Calu3 (cell line): ENCODE measurements around the gene SLC35G6. TPM values are rescaled to one million over a fixed set of nuclear protein-coding genes. Genes with fewer than 3 reads are reported as not detected.

Source experiments
- BruUV-seq: library from RNA; stranded (reverse); fragments of 400-500 nt; replicated peaks from 2 replicates; lab custom pipeline; 2021; lab: Mats Ljungman, UMichigan
- CTCF ChIA-PET: fragments of 300-600 bp; sonication (Branson Sonifier 250); formaldehyde crosslinking; loops from one replicate; lab custom pipeline; 2022; ENCODE audit warnings: antibody characterized with exemption; lab: Charles Lee
- DNase-seq: peaks from one replicate; pipeline ENCODE4 v3.0.0; 2022
- H3K27ac Mint-ChIP-seq: one replicate; pipeline ENCODE4 v1.8.0; 2022; ENCODE audit warnings: mixed read lengths; ENCODE audit not compliant: unreplicated experiment
- H3K27me3 Mint-ChIP-seq: one replicate; pipeline ENCODE4 v1.8.0; 2022; ENCODE audit warnings: mixed read lengths; ENCODE audit not compliant: unreplicated experiment
- H3K36me3 Mint-ChIP-seq: one replicate; pipeline ENCODE4 v1.8.0; 2022; ENCODE audit warnings: mild to moderate bottlenecking, moderate library complexity, mixed read lengths; ENCODE audit not compliant: insufficient read depth, unreplicated experiment
- H3K4me1 Mint-ChIP-seq: one replicate; pipeline ENCODE4 v1.8.0; 2022; ENCODE audit warnings: mild to moderate bottlenecking, low read depth, mixed read lengths; ENCODE audit not compliant: unreplicated experiment
- H3K4me3 Mint-ChIP-seq: one replicate; pipeline ENCODE4 v1.8.0; 2022; ENCODE audit warnings: mild to moderate bottlenecking, low read depth, moderate library complexity, mixed read lengths; ENCODE audit not compliant: unreplicated experiment
- H3K9me3 Mint-ChIP-seq: one replicate; pipeline ENCODE4 v1.8.0; 2022; ENCODE audit warnings: low read depth, mixed read lengths; ENCODE audit not compliant: unreplicated experiment
- intact Hi-C: fragments of 100-400 bp; cut with micrococcal nuclease; formaldehyde crosslinking; loops from one replicate; pipeline ENCODE4 v1.10.0; 2022; ENCODE audit not compliant: unreplicated experiment
- total RNA-seq: library from RNA; stranded (reverse); gene quantifications from 2 replicates; pipeline ENCODE4 v1.2.3, GENCODE V29; 2022
- TF ChIP-seq, protein P1 (sequence below): fragments of 200-600 bp; IDR thresholded peaks from one replicate; pipeline ENCODE4 v1.8.0; 2022; ENCODE audit warnings: antibody characterized with exemption; ENCODE audit not compliant: unreplicated experiment

Gene SLC35G6
- total RNA-seq, 1 experiment from 2014 or later, result not detected

DNA sequence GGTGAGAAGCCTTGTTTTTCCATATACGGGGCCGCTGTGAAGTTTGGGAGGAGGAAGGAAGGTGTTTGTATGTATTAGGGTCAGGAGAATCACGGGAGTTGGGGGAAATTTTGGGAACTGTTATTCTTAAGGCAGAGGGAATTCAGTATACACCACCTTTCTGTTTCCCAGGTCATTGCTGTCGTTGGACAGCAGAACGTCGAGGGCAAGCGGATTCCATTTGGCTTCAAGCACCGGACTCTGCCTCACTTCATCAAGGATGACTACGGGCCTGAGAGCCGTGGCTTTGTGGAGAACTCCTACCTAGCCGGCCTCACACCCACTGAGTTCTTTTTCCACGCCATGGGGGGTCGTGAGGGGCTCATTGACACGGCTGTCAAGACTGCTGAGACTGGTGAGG lies 20.5 kb downstream of the SLC35G6 start:
- intact Hi-C loops, result no loop called here
- Mint-ChIP-seq H3K9me3 (no peaks in the 10 kb centered on the region), H3K36me3 (peaks cover 38% of the 10 kb centered on the region), H3K27me3 (no peaks in the 10 kb centered on the region), H3K4me1 (no peaks in the 10 kb centered on the region), H3K4me3 (no peak overlapping the region), H3K27ac (no peak overlapping the region)
- TF ChIP-seq, protein P1, sequence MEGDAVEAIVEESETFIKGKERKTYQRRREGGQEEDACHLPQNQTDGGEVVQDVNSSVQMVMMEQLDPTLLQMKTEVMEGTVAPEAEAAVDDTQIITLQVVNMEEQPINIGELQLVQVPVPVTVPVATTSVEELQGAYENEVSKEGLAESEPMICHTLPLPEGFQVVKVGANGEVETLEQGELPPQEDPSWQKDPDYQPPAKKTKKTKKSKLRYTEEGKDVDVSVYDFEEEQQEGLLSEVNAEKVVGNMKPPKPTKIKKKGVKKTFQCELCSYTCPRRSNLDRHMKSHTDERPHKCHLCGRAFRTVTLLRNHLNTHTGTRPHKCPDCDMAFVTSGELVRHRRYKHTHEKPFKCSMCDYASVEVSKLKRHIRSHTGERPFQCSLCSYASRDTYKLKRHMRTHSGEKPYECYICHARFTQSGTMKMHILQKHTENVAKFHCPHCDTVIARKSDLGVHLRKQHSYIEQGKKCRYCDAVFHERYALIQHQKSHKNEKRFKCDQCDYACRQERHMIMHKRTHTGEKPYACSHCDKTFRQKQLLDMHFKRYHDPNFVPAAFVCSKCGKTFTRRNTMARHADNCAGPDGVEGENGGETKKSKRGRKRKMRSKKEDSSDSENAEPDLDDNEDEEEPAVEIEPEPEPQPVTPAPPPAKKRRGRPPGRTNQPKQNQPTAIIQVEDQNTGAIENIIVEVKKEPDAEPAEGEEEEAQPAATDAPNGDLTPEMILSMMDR, result no peak
- DNase-seq, result no peak
- CTCF ChIA-PET, result interaction anchor here (0.5 kb wide), 1 partner anchor 164 kb away, joined by 8 read pairs; no protein-coding TSS in a partner anchor
- BruUV-seq, result no TSS peak

GRCh38 chr17:7502171-7502847 lies 21.1 kb downstream of the SLC35G6 start:
- no peaks in the 10 kb centered on the region for H3K4me1 Mint-ChIP-seq
- peaks cover 35% of the 10 kb centered on the region for H3K36me3 Mint-ChIP-seq
- no peak for DNase-seq
- no peaks in the 10 kb centered on the region for H3K27me3 Mint-ChIP-seq
- TF ChIP-seq, protein P1, result no peak
- intact Hi-C loops, result no loop called here
- H3K27ac Mint-ChIP-seq, result no peak overlapping the region
- no peak overlapping the region for H3K4me3 Mint-ChIP-seq
- no TSS peak for BruUV-seq
- H3K9me3 Mint-ChIP-seq, result no peaks in the 10 kb centered on the region
- CTCF ChIA-PET, result interaction anchor here (0.5 kb wide), 1 partner anchor 163 kb away, joined by 8 read pairs; no protein-coding TSS in a partner anchor

GRCh38 chr17:7502987-7503386 lies 21.7 kb downstream of the SLC35G6 start:
- Mint-ChIP-seq H3K27me3 (no peaks in the 10 kb centered on the region), H3K4me3 (no peak overlapping the region), H3K36me3 (peaks cover 35% of the 10 kb centered on the region), H3K27ac (no peak overlapping the region), H3K9me3 (no peaks in the 10 kb centered on the region), H3K4me1 (no peaks in the 10 kb centered on the region)
- no TSS peak for BruUV-seq
- intact Hi-C loops, result no loop called here
- no peak for DNase-seq
- CTCF ChIA-PET, result no interaction called here
- TF ChIP-seq, protein P1, result no peak

GRCh38 chr17:7503521-7503920 lies 22.3 kb downstream of the SLC35G6 start:
- intact Hi-C loops, result no loop called here
- no TSS peak for BruUV-seq
- TF ChIP-seq, protein P1, result no peak
- Mint-ChIP-seq H3K27me3 (no peaks in the 10 kb centered on the region), H3K4me3 (no peak overlapping the region), H3K36me3 (peaks cover 40% of the 10 kb centered on the region), H3K27ac (no peak overlapping the region), H3K4me1 (no peaks in the 10 kb centered on the region), H3K9me3 (no peaks in the 10 kb centered on the region)
- DNase-seq, result no peak
- CTCF ChIA-PET, result no interaction called here
